Lower leg skin (tissue), 4 donors: ENCODE results near the gene MRPS18B. TPM values are rescaled to one million over a fixed set of nuclear protein-coding genes. Genes with fewer than 3 reads are reported as not detected.

Experiments
- DNase-seq, 2 donors: peaks; one replicate each; pipeline ENCODE4 v3.0.0-alpha.2; 2019; ENCODE audit warnings: low spot score in 2 of 2
- H3K4me3 ChIP-seq: fragments of 200-600 bp; sonication (generic); 2 replicates; pipeline ENCODE4 v1.5.1; 2017; ENCODE audit warnings: mild to moderate bottlenecking, low read depth; ENCODE audit not compliant: poor library complexity, severe bottlenecking
- CTCF ChIP-seq, 3 donors: fragments of 450-650 bp; IDR thresholded peaks; one replicate each; pipeline ENCODE4 v1.5.1; 2016; ENCODE audit warnings: antibody characterized with exemption in 3 of 3, mild to moderate bottlenecking in 3 of 3, moderate library complexity in 2 of 3
- POLR2A ChIP-seq, 2 donors: fragments of 450-650 bp; IDR thresholded peaks; one replicate each; pipeline ENCODE4 v1.6.1; 2016 to 2017; ENCODE audit warnings: antibody characterized with exemption in 2 of 2, mild to moderate bottlenecking in 1 of 2, moderate library complexity in 1 of 2
- WGBS, 2 donors: methylation state at CpG; one replicate each; pipeline ENCODE4 v1.1.5; 2018; 5-methylcytosine and 5-hydroxymethylcytosine counted together
- intact Hi-C: fragments of 100-400 bp; cut with DNase I; formaldehyde crosslinking; loops from one replicate; pipeline ENCODE4 v1.15.0; 2023; ENCODE audit warnings: low total_unique reads
- total RNA-seq, 4 donors: library from RNA; depleted of rRNA; stranded (reverse); fragments of >200 nt; gene quantifications; one replicate each; pipeline ENCODE4 v1.1.0, GENCODE V29; 2016

MRPS18B gene
- total RNA-seq, 4 donors from 2014 or later, result 57.2 to 64.8 (median 62.2) TPM

- intact Hi-C loops, result no loop called here
- WGBS, 2 donors, result 80 to 87% methylated on average over 4 of the region's 4 CpGs
Observed at GRCh38 chr6:30610065-30610464, 7.6 kb upstream of the MRPS18B start.

GRCh38 chr6:30611150-30611855 lies 6.3 kb upstream of the MRPS18B start:
- intact Hi-C loops, result no loop called here
- TF ChIP-seq CTCF (IDR thresholded peaks at IDR 0.05), result no peak
- whole genome bisulfite sequencing, 2 donors, result 68 to 71% methylated on average over 9 of the region's 9 CpGs
- no peak for DNase-seq
- no peak overlapping the region for H3K4me3 ChIP-seq

More at GRCh38 chr6:30610065-30610464, 7.6 kb upstream of the MRPS18B start:
- TF ChIP-seq CTCF (IDR thresholded peaks at IDR 0.05) (no peak), POLR2A (IDR thresholded peaks at IDR 0.05) (no peak)
- no peak for DNase-seq
- no peak overlapping the region for H3K4me3 ChIP-seq

GRCh38 chr6:30611856-30612194 lies 5.8 kb upstream of the MRPS18B start:
- H3K4me3 ChIP-seq, result no peak overlapping the region
- intact Hi-C loops, result no loop called here
- WGBS, 2 donors, result 77 to 83% methylated on average over 2 of the region's 2 CpGs
- DNase-seq, result no peak
- TF ChIP-seq CTCF (IDR thresholded peaks at IDR 0.05) (no peak), POLR2A (IDR thresholded peaks at IDR 0.05) (no peak)

- no peak for DNase-seq
- H3K4me3 ChIP-seq, result no peak overlapping the region
- WGBS, 2 donors, result 36 to 45% methylated on average over 1 of the region's 1 CpG
- no peak for TF ChIP-seq POLR2A (IDR thresholded peaks at IDR 0.05)
- no peak for TF ChIP-seq CTCF (IDR thresholded peaks at IDR 0.05)
- intact Hi-C loops, result no loop called here
Observed at GRCh38 chr6:30612213-30612612, 5.4 kb upstream of the MRPS18B start.

GRCh38 chr6:30612687-30613248 lies 4.9 kb upstream of the MRPS18B start:
- H3K4me3 ChIP-seq, result no peak overlapping the region
- TF ChIP-seq POLR2A (IDR thresholded peaks at IDR 0.05), result no peak
- no peak for TF ChIP-seq CTCF (IDR thresholded peaks at IDR 0.05)
- WGBS, 2 donors, result 45 to 50% methylated on average over 6 of the region's 6 CpGs
- DNase-seq, result no peak
- intact Hi-C loops, result no loop called here
